Breast epithelium (tissue), 3 donors: ENCODE results near the gene VSIG8.
A peak's percentile ranks its signal among the peaks of the same experiment; 100 is the strongest.

Experiments
- POLR2AphosphoS5 ChIP-seq, 3 donors: sonication (generic); formaldehyde crosslinking; IDR thresholded peaks; one replicate each; pipeline ENCODE4 v1.6.1; 2017; ENCODE audit warnings: antibody characterized with exemption in 3 of 3
- TF ChIP-seq, protein P1 (sequence below), 3 donors: fragments of 450-650 bp; IDR thresholded peaks; one replicate each; pipeline ENCODE4 v1.5.1; 2016 to 2017; ENCODE audit warnings: antibody characterized with exemption in 3 of 3, mild to moderate bottlenecking in 3 of 3, moderate library complexity in 3 of 3

DNA sequence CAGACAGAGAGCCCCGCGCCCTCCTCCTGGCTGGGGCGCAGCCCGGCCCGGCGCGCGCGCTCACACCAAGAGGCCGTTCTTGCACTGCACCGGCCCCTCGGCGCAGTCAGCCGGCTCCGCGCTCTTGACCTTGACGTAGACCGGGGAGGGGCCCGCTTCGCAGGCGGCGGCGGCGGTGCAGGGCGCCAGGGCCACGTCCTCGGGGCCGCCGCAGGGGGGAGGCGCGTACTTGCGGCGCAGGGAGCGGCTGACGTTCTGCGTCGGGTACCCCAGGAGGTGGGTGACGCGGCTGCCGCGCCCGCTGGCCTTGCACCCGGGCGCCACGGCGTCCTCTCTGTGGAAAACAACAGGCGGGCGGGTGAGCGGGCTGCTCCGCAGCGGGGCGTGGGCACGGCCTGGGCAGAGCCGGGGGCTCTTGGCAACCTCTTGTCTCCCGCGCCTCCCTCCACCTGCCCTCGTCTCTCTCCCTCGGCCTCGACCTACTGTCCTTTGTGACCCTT is 7.7 kb downstream of the VSIG8 start:
- TF ChIP-seq, protein P1, sequence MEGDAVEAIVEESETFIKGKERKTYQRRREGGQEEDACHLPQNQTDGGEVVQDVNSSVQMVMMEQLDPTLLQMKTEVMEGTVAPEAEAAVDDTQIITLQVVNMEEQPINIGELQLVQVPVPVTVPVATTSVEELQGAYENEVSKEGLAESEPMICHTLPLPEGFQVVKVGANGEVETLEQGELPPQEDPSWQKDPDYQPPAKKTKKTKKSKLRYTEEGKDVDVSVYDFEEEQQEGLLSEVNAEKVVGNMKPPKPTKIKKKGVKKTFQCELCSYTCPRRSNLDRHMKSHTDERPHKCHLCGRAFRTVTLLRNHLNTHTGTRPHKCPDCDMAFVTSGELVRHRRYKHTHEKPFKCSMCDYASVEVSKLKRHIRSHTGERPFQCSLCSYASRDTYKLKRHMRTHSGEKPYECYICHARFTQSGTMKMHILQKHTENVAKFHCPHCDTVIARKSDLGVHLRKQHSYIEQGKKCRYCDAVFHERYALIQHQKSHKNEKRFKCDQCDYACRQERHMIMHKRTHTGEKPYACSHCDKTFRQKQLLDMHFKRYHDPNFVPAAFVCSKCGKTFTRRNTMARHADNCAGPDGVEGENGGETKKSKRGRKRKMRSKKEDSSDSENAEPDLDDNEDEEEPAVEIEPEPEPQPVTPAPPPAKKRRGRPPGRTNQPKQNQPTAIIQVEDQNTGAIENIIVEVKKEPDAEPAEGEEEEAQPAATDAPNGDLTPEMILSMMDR (IDR thresholded peaks at IDR 0.05): peak in 1 of 3 donors; percentile 12
- peak; percentile 46 to 65 (median 48) for TF ChIP-seq POLR2AphosphoS5 (IDR thresholded peaks at IDR 0.05)
